Endothelial cell (in vitro differentiated cells): Measurements from ENCODE around the gene C6orf47. TPM values are rescaled to one million over a fixed set of nuclear protein-coding genes. Genes with fewer than 3 reads are reported as not detected.

Experiments
- DNase-seq: peaks from one replicate; pipeline ENCODE4 v3.0.0; 2021; ENCODE audit warnings: low spot score
- H3K27ac Mint-ChIP-seq: one replicate; pipeline ENCODE4 v1.8.0; 2021; ENCODE audit warnings: mixed read lengths, inconsistent platforms; ENCODE audit not compliant: unreplicated experiment
- H3K27me3 Mint-ChIP-seq: one replicate; pipeline ENCODE4 v1.8.0; 2021; ENCODE audit warnings: mild to moderate bottlenecking, moderate library complexity, mixed read lengths, inconsistent platforms; ENCODE audit not compliant: unreplicated experiment
- H3K36me3 Mint-ChIP-seq: one replicate; pipeline ENCODE4 v1.8.0; 2021; ENCODE audit warnings: mild to moderate bottlenecking, low read depth, mixed read lengths, inconsistent platforms; ENCODE audit not compliant: unreplicated experiment
- H3K4me1 Mint-ChIP-seq: one replicate; pipeline ENCODE4 v1.8.0; 2021; ENCODE audit warnings: mild to moderate bottlenecking, mixed read lengths, inconsistent platforms; ENCODE audit not compliant: unreplicated experiment
- H3K4me3 Mint-ChIP-seq: one replicate; pipeline ENCODE4 v1.8.0; 2021; ENCODE audit warnings: mild to moderate bottlenecking, mixed read lengths, inconsistent platforms; ENCODE audit not compliant: unreplicated experiment
- H3K9me3 Mint-ChIP-seq: one replicate; pipeline ENCODE4 v1.8.0; 2021; ENCODE audit warnings: mixed read lengths, inconsistent platforms; ENCODE audit not compliant: unreplicated experiment
- CTCF ChIP-seq: fragments of 200-600 bp; sonication (generic); IDR thresholded peaks from one replicate; pipeline ENCODE4 v1.5.0; 2021; ENCODE audit warnings: antibody characterized with exemption; ENCODE audit not compliant: unreplicated experiment
- total RNA-seq: library from RNA; stranded (reverse); fragmentation: NEBNext Ultra II Directional; extraction: Animal tissue kit (Norgen Biotek cat#: 25700); gene quantifications from one replicate; pipeline ENCODE4 v1.2.1, GENCODE V29; 2021; ENCODE audit not compliant: unreplicated experiment

The C6orf47 gene
- total RNA-seq, 1 donor from 2014 or later = 13.1 TPM

DNA sequence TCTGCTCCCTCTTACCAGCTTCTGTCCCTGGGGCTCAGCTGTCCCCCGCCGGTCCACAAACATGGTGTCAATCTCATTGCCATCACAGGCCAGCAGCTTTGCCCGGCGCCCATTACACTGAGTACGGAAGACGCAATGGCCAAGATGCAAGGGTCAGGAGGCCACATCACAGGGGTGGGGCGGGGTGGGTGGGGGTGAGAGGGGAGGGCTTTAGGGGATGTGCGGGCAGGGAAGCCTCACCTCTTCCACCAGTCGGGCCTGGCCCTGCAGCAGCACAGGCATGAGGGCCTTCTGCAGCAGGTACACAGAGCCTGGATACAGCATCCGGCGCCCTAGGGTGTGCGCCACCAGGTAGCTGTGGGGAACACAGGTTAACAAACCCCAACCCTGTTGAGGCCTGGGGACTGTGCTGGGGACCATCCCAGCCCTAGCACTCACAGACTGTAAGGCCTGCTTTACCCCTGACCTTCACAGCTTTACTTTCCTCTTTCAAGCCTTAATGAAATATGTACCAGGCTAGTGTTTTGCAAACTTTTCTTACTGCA is 31.1 kb upstream of the C6orf47 start:
- Mint-ChIP-seq H3K27ac (no peak overlapping the region), H3K36me3 (peaks cover 16% of the 10 kb centered on the region)
- no peak for TF ChIP-seq CTCF

DNA sequence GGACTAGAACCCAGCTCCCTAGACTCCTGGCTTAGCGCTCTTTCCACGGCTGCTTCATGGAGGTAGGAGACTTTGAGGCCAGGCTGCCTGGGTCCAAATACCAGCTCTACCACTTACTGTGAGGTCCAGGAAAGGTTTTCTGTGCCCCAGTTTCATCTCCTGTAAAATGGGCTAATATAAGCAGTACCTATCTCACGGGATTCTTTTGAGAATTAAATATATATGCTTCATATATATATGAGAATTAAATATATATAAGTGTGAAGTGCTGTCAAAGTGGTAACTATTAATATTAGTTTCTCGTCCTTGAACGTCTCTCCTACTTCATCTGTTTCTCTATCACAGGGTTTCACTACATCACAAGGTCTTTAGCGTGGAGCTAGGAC is 30.5 kb upstream of the C6orf47 start:
- Mint-ChIP-seq H3K4me3 (no peak overlapping the region), H3K27ac (no peak overlapping the region), H3K27me3 (peaks cover 6% of the 10 kb centered on the region), H3K9me3 (no peaks in the 10 kb centered on the region), H3K36me3 (peaks cover 21% of the 10 kb centered on the region), H3K4me1 (peaks cover 15% of the 10 kb centered on the region)
- TF ChIP-seq CTCF = no peak
- DNase-seq = no peak

More for the DNA sequence above, 31.1 kb upstream of the C6orf47 start:
- H3K4me1 Mint-ChIP-seq = peaks cover 15% of the 10 kb centered on the region
- DNase-seq = no peak
- H3K27me3 Mint-ChIP-seq = peaks cover 6% of the 10 kb centered on the region
- no peak overlapping the region for H3K4me3 Mint-ChIP-seq
- H3K9me3 Mint-ChIP-seq = no peaks in the 10 kb centered on the region

GRCh38 chr6:31690231-31691077 is 29.9 kb upstream of the C6orf47 start:
- H3K27me3 Mint-ChIP-seq = peaks cover 6% of the 10 kb centered on the region
- H3K27ac Mint-ChIP-seq = peak overlapping the region; percentile 76
- H3K36me3 Mint-ChIP-seq = peaks cover 22% of the 10 kb centered on the region
- peak overlapping the region; percentile 73 for H3K4me3 Mint-ChIP-seq
- H3K9me3 Mint-ChIP-seq = no peaks in the 10 kb centered on the region
- TF ChIP-seq CTCF = no peak
- DNase-seq = no peak
- peaks cover 15% of the 10 kb centered on the region for H3K4me1 Mint-ChIP-seq

GRCh38 chr6:31689249-31690110 is 28.9 kb upstream of the C6orf47 start:
- Mint-ChIP-seq H3K27me3 (peaks cover 6% of the 10 kb centered on the region), H3K27ac (peak overlapping the region; percentile 76), H3K4me3 (peak overlapping the region; percentile 73), H3K36me3 (peaks cover 22% of the 10 kb centered on the region), H3K4me1 (peaks cover 15% of the 10 kb centered on the region), H3K9me3 (no peaks in the 10 kb centered on the region)
- no peak for TF ChIP-seq CTCF
- DNase-seq = peak; percentile 20
